ENCODE measurements around the gene WDR18. TPM values are rescaled to one million over a fixed set of nuclear protein-coding genes. Genes with fewer than 3 reads are reported as not detected.
A peak's percentile ranks its signal among the peaks of the same experiment; 100 is the strongest.

Gene WDR18
- total and polyA plus RNA-seq, 2 experiments from 2014 or later, result 155 to 157 TPM

DNA sequence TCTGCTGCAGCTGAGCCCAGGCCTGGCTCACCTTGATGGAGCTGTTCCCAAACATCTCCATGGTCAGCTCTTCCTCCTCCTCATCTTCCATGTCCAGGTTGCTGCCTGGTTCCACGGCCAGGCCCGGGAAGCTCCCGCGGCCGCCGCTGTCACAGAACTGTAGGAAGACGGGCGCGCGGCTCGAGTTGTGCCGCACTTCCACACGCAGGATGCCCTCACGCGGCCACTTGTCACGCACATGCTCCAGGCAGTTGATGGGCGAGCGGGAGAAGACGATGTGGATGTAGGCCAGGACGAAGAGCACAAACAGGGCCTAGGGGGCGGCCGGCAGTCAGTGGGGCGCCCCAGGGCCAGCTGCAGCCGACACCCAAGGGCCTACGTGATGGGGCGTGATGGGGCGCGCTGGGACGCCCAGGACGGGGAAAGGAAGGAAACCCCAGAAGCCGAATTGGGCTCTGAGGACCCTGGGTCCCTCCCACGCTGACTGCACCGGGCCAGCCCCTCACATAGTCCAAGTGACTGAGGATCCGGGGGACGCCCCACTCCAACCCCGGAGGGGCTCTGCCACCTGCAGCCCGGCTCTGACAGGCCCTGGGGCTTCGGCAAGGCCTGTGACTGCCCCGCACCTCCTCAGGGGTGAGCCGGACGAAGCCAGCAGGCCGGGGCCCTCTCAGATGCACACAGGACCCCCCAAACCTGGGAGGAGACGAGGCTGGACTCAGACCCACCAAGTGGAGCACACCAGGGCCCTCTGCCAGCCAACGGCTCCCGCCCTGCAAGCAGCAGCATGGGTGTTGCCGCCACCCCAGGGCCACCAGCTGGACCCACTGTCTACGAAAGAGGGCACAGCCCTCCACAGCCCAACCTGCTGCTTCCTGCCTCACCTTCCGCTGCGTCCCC is 30.3 kb downstream of the WDR18 start:
- Mint-ChIP-seq H3K27me3 (ENCODE audit: insufficient read depth, low read depth, poor library complexity) (peaks cover 7% of the 10 kb centered on the region), H3K4me1 (peaks cover 26% of the 10 kb centered on the region), H3K36me3 (ENCODE audit: low read depth) (peaks cover 3% of the 10 kb centered on the region; the same call in 2 of the 3 replicates), H3K4me3 (no peak overlapping the region), H3K27ac (0 out of 2 replicates have a peak overlapping the region, but pooled peaks have one; percentile 70), H3K9me3 (no peaks in the 10 kb centered on the region)
- H2AFZ ChIP-seq, result no peak overlapping the region
- H3K4me1 ChIP-seq (ENCODE audit: insufficient read depth), result peaks cover 8% of the 10 kb centered on the region; the same call in 1 of the 2 replicates
- no peaks in the 10 kb centered on the region for H3K27me3 ChIP-seq (ENCODE audit: insufficient read depth)
- DNase-seq (ENCODE audit: low spot score) (no peak), ATAC-seq (no peak)
- peaks cover 9% of the 10 kb centered on the region; the same call in 1 of the 2 replicates for H3F3A ChIP-seq (replicated peaks; ENCODE audit: low read depth)
- TF ChIP-seq, protein P1, sequence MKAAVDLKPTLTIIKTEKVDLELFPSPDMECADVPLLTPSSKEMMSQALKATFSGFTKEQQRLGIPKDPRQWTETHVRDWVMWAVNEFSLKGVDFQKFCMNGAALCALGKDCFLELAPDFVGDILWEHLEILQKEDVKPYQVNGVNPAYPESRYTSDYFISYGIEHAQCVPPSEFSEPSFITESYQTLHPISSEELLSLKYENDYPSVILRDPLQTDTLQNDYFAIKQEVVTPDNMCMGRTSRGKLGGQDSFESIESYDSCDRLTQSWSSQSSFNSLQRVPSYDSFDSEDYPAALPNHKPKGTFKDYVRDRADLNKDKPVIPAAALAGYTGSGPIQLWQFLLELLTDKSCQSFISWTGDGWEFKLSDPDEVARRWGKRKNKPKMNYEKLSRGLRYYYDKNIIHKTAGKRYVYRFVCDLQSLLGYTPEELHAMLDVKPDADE (IDR thresholded peaks at IDR 0.05), result no peak
- TF ChIP-seq, protein P2, sequence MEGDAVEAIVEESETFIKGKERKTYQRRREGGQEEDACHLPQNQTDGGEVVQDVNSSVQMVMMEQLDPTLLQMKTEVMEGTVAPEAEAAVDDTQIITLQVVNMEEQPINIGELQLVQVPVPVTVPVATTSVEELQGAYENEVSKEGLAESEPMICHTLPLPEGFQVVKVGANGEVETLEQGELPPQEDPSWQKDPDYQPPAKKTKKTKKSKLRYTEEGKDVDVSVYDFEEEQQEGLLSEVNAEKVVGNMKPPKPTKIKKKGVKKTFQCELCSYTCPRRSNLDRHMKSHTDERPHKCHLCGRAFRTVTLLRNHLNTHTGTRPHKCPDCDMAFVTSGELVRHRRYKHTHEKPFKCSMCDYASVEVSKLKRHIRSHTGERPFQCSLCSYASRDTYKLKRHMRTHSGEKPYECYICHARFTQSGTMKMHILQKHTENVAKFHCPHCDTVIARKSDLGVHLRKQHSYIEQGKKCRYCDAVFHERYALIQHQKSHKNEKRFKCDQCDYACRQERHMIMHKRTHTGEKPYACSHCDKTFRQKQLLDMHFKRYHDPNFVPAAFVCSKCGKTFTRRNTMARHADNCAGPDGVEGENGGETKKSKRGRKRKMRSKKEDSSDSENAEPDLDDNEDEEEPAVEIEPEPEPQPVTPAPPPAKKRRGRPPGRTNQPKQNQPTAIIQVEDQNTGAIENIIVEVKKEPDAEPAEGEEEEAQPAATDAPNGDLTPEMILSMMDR (conservative IDR thresholded peaks at IDR 0.05; ENCODE audit: low read depth in 2 of 2), result no peak
- TF ChIP-seq NANOG (IDR thresholded peaks at IDR 0.05; ENCODE audit: borderline replicate concordance) (no peak), EZH2 (IDR thresholded peaks at IDR 0.05; ENCODE audit: low read depth, unreplicated experiment) (no peak), EZH2phosphoT487 (IDR thresholded peaks at IDR 0.05; ENCODE audit: unreplicated experiment) (no peak), POLR2AphosphoS5 (IDR thresholded peaks at IDR 0.05; ENCODE audit: low read depth) (no peak), CREB1 (CRISPR knock-in tag; IDR thresholded peaks at IDR 0.05; ENCODE audit: low read depth) (no peak)
- TF ChIP-seq, protein P3, sequence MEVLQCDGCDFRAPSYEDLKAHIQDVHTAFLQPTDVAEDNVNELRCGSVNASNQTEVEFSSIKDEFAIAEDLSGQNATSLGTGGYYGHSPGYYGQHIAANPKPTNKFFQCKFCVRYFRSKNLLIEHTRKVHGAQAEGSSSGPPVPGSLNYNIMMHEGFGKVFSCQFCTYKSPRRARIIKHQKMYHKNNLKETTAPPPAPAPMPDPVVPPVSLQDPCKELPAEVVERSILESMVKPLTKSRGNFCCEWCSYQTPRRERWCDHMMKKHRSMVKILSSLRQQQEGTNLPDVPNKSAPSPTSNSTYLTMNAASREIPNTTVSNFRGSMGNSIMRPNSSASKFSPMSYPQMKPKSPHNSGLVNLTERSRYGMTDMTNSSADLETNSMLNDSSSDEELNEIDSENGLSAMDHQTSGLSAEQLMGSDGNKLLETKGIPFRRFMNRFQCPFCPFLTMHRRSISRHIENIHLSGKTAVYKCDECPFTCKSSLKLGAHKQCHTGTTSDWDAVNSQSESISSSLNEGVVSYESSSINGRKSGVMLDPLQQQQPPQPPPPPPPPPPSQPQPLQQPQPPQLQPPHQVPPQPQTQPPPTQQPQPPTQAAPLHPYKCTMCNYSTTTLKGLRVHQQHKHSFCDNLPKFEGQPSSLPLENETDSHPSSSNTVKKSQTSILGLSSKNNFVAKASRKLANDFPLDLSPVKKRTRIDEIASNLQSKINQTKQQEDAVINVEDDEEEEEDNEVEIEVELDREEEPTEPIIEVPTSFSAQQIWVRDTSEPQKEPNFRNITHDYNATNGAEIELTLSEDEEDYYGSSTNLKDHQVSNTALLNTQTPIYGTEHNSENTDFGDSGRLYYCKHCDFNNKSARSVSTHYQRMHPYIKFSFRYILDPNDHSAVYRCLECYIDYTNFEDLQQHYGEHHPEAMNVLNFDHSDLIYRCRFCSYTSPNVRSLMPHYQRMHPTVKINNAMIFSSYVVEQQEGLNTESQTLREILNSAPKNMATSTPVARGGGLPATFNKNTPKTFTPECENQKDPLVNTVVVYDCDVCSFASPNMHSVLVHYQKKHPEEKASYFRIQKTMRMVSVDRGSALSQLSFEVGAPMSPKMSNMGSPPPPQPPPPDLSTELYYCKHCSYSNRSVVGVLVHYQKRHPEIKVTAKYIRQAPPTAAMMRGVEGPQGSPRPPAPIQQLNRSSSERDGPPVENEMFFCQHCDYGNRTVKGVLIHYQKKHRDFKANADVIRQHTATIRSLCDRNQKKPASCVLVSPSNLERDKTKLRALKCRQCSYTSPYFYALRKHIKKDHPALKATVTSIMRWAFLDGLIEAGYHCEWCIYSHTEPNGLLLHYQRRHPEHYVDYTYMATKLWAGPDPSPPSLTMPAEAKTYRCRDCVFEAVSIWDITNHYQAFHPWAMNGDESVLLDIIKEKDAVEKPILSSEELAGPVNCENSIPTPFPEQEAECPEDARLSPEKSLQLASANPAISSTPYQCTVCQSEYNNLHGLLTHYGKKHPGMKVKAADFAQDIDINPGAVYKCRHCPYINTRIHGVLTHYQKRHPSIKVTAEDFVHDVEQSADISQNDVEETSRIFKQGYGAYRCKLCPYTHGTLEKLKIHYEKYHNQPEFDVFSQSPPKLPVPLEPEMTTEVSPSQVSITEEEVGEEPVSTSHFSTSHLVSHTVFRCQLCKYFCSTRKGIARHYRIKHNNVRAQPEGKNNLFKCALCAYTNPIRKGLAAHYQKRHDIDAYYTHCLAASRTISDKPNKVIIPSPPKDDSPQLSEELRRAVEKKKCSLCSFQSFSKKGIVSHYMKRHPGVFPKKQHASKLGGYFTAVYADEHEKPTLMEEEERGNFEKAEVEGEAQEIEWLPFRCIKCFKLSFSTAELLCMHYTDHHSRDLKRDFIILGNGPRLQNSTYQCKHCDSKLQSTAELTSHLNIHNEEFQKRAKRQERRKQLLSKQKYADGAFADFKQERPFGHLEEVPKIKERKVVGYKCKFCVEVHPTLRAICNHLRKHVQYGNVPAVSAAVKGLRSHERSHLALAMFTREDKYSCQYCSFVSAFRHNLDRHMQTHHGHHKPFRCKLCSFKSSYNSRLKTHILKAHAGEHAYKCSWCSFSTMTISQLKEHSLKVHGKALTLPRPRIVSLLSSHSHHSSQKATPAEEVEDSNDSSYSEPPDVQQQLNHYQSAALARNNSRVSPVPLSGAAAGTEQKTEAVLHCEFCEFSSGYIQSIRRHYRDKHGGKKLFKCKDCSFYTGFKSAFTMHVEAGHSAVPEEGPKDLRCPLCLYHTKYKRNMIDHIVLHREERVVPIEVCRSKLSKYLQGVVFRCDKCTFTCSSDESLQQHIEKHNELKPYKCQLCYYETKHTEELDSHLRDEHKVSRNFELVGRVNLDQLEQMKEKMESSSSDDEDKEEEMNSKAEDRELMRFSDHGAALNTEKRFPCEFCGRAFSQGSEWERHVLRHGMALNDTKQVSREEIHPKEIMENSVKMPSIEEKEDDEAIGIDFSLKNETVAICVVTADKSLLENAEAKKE (CRISPR knock-in tag; IDR thresholded peaks at IDR 0.05), result no peak
- H3K4me2 ChIP-seq, result no peak overlapping the region
- no peak overlapping the region for H3K27ac ChIP-seq (ENCODE audit: low read depth)
- no peak overlapping the region for H3K4me3 ChIP-seq
- no peaks in the 10 kb centered on the region for H3K9me2 ChIP-seq (ENCODE audit: insufficient read depth)
- H3K36me3 ChIP-seq (ENCODE audit: insufficient read depth), result no peaks in the 10 kb centered on the region
- peaks cover 58% of the 10 kb centered on the region for H3K79me2 ChIP-seq (replicated peaks; ENCODE audit: insufficient read depth)
- H4K20me1 ChIP-seq (replicated peaks; ENCODE audit: insufficient read depth), result peaks cover 21% of the 10 kb centered on the region
